Activated T-cell treated with anti-CD3 and anti-CD28 coated beads, Interleukin-2, amount 50 U/mL, for 48 hours (primary cell): ENCODE data around the gene FTCDNL1.

Experiments used
- DNase-seq, 2 experiments: peaks; one replicate each; pipeline ENCODE4 v3.0.0-alpha.2; 2020

Gene FTCDNL1

DNA sequence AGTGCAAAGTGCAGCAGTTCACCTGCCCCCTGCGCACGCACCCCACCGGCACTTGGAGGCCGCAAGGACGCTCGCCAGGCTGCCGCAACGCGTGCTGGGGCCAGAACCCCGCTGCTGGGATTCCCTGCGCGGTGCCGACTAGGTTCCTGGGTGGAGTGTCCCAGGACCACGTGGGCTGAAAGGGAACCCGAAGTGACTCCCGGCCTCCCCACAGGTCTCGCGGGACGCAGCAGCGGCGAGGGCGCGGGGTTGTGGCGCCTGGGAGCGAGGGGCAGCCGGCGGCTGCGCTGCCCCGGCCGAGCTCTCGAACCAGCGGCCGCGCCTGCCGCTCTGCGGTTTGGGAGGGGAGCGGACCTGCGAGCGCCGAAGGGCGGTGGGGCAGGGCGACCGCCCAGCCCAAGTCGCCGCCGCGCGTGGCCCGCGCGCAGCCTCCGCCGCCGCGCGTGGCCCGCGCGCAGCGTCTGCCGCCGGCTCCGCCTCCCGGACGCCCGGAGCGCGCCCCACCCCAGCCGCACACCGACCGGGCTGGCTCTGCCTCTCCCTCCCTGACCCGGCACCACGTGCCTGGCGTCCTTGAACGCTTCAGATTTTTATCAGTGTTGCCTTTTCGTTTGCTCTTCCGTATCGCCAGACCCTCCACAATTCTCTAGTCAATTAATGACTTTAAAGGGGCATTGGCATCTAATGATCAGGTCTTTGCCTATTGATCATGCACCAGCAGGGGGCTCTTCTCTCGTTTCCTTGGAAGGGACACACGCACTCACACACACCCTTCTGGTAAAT is at the start of gene FTCDNL1:
Gene FTCDNL1 (minus strand): TSS at position 475 of the 783 bp plus-strand sequence. CDS start 2,230 bp downstream, outside the sequence.
- peak; percentile 75 to 82 for DNase-seq

DNA sequence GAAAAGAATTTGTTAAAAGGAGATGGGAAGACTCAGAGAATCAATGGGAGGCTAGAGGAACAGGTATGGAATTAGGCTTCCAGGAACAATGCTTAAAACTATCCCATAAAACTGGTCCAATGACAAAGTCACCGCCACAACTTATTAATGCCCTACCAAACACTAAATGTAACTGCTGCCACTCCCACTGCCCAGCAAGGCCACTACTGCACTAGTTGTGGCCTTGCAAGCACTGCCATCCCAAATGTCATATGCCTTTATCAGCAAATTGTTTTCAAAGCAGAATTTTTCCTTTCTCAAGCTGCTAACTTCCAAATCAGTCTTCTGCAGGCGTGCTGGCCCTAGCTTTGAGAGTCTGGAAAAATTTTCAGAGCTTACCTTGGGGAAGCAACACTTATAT is 45.6 kb upstream of the FTCDNL1 start:
- no peak for DNase-seq

- no peak for DNase-seq
Measured at GRCh38 chr2:199895406-199895805, 44.4 kb upstream of the FTCDNL1 start.

DNA sequence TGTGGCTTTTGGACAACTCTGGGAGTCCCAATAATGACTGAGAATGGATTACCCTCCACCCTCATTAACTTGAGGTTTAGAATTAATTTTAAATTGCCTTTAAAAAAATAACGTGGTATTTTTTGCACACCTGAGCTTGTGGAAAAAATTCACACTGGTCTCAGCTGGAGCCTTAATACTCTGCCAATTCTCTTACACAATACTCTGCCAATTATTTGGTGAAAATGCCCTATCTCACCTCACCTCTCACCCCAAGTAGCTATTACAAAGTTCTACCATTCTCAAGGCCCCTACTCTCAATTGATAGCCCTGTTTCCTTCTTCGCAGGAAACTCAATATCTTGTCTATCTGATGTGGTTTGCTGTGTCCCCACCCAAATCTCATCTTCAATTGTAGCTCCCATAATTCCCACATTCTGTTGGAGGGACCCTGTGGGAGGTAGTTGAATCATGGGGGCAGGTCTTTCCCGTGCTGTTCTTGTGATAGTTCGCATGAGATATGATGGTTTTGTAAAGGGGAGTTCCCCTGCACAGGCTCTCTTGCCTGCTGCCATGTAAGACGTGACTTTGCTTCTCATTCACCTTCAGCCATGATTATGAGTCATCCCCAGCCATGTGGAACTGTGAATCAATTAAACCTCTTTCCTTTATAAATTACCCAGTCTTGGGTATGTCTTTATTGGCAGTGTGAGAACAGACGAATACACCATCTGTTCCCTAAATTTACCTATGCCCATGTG is 32.7 kb upstream of the FTCDNL1 start:
- DNase-seq = no peak

GRCh38 chr2:199882667-199883066 is 31.7 kb upstream of the FTCDNL1 start:
- no peak for DNase-seq

DNA sequence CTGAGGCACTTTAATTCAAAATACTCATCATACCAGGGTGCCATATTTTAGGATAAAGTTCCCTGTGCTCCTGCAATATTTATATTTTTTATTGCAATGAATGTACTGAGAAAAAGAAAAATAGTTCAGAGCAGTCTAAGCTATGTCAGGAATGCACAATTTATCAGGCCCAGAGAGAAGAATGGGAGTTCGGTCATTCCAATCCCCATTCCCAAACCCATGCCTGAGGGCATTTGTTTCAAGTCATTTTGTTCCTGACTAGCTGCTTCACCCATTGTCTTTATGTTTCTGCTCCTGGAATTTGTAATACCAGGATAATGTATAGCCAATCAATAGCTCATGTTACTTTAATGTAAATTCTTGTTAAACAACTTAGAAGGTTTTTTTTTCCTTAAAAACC is 24.4 kb upstream of the FTCDNL1 start:
- no peak for DNase-seq

- no peak for DNase-seq
Measured at GRCh38 chr2:199874209-199874608, 23.2 kb upstream of the FTCDNL1 start.

DNA sequence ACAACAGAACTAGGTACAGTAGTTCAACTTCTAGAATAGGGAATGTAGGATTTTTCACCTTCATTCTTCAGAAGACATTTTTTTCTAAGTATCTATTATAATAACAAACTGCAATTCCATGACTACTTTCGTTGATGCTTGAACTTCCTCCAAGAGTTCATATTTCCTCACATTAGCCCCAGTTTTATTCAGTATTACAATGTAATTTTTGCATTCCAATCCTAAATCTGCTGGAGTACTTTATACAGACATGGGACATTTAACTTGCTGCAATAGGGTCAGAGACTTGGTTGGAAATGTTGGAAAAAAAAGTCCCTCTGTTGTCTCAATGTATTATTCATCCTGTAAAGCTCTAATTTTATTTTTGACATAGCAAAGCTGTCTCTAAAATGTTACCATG is 19.6 kb upstream of the FTCDNL1 start:
- no peak for DNase-seq

- DNase-seq = no peak
Measured at GRCh38 chr2:199869653-199870052, 18.7 kb upstream of the FTCDNL1 start.

GRCh38 chr2:199869227-199869541 is 18.2 kb upstream of the FTCDNL1 start:
- DNase-seq = no peak

DNA sequence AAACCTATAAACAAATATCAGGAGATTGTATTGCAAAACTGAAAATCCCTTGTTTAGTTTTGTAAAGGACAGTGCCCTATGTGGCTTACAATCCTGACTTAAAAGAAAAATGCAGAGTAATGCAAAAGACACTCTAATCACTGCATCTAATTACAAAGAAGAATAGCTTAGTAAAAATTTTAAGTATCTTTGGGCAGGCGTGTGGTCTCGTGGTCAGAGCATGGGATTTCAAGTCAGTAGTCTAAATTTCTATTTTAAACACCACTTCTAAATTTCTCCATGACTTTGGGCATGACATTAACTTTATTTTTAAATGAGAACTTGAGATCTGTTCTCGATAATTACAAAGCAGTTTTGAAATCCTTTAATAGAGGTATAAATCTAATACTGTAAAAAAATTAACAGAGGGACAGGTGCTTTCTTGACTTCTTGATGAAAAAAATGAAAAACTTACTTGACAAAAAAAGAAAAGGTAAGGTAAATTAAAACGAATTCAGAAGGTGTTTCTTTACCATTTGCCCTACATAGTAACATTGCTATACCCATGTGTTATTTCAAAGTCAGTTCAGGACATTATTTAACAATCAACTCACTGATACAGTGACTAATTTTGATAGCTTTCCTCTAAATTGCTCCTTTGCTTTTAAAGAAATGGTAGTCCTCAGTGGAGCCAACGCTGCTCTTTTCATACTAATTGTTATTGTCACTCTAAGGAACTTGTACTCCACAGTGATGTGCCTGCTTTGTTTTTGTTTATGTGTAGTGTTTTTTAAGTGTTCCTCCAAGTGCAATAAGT is 17.6 kb upstream of the FTCDNL1 start:
- DNase-seq = no peak

GRCh38 chr2:199865905-199866304 is 14.9 kb upstream of the FTCDNL1 start:
- no peak for DNase-seq

DNA sequence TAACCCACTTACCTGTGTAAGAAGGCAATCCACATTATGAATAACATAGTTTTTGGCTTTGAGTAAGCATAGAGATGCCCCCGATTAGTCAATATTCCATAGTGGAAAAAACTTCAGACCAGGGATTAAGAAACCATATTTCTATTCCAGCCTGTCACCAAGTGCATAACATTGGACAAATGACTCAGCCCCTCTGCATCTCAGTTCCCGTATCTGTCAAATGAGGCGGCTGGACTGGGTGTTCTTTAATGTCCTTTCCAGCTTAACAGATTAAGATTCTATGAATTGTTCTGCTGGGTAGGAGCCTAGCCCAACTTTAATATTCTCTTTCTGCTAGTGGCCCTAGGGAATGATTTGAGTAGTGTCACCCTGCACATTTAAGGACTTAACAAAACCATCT is 11.8 kb upstream of the FTCDNL1 start:
- DNase-seq = no peak

DNA sequence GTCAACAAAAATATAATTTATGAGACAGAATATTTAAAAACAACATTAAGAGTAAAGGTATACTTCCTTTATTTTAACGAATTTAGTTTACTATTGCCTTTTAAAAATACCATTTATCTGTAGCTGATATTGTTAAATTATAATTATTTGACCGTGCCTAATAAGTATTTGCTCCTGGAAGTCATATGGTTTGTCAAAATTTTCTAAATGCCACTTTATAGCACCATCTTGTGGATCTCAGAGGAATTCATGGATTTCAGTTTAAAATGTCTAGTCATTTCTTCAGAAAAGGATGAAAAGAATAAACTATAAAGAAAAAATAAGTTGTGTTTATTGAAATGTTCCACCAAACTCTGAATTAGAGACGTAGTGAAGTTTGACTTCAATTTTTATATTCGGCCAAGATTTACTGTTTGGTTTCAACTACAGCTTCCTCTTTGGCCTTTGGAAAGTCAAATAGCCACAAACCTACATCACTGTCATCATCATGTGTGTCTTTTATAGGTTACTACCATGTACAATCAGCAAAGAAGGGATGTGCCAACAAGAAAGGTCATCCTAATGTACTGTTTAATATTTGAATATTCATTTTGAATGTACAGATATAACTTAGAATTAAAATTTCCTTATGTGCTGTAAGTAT is 10.3 kb upstream of the FTCDNL1 start:
- DNase-seq = no peak

DNA sequence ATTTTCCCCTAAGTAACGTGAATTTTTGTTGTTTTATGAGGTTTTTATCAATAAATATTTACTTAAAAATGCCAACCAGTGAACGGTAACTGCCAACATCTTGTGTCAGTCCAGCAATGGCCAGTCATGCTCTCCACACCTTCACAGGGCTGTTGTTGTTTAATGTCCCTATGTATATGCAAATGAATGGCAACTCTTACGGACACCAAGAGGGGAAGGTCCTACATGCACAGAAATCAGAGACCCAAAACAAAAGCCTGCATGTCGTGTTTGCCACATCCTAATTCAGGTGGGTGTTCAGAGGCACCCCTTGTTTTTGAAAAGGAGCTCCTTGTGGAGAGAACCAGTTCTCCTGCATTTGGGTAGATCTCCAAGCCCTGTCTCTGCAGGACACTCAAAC is 4.8 kb upstream of the FTCDNL1 start:
- no peak for DNase-seq

DNA sequence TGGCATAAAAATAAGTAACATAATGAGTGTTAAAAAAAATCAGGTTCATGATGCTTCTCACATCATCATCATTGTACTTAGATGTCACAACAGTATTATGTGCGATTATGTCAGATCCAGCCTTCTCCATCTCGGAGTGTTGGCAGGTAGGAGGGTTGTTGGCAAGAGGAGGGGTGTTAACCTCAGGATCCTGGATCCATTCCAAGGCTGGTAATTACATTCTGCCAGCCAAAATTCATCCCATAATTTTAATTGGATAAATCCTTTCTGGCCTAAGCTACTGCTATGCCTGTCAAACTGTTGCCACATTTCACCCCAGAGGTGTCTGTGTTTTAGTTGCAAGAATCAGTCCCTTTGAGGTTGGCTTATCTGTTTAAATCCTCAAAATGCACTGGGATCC is 891 bp upstream of the FTCDNL1 start:
- no peak for DNase-seq

DNA sequence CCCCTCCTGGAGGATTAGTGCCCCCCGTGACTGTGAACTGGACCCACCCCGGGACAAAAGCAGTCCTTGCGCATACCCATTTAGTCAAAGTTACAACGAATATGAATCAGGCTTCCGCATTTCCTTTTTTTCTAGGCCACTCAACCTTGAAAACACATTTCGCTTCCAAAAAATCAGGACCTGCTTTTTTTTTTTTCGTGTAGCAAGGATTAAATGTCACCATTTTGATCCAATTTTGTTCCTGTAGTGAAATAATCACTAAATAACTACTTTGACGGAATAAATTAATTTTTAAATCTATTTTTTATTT is 464 bp upstream of the FTCDNL1 start:
- DNase-seq = no peak

DNA sequence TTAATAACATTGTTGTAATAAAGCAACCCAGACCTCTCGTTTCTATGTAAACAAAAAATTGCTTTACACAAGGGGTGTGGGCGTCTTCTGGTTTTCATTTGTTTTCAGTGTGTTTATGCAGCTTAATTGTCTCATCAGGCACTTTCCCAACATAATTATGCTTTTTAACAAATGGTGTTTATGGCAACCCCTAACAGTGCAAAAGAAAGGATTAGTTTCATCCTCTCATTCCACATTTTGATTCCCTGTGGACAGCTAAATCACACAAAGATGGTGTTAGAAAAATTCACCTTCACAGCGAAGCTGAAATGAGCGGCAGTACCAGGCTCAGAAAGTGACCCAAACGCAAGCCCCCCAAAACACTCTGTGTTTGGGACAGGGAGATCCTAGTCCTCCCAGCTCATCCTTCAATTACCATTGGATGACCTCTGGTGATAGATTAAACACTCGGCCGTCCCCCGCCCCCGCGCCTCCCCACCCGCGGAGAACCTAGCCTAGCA is 724 bp downstream of the FTCDNL1 start:
- no peak for DNase-seq

GRCh38 chr2:199848389-199849130 is 2.4 kb downstream of the FTCDNL1 start:
- no peak for DNase-seq

GRCh38 chr2:199847181-199847864 is 3.7 kb downstream of the FTCDNL1 start:
- DNase-seq = no peak

GRCh38 chr2:199842631-199843395 is 8.2 kb downstream of the FTCDNL1 start:
- no peak for DNase-seq
